MM.1S (cell line): ENCODE results near the gene PRKD1.

Experiments used
- EZH2 ChIP-seq: fragments of 300-600 bp; sonication (generic); optimal IDR thresholded peaks from 2 replicates; pipeline ENCODE3; 2017; ENCODE audit warnings: low read depth, mild to moderate bottlenecking, antibody characterized with exemption, low read length, mixed read lengths
- TF ChIP-seq, protein P1 (sequence below): fragments of 300-600 bp; sonication (generic); IDR thresholded peaks from 2 replicates; pipeline ENCODE4 v1.5.1; 2016; ENCODE audit warnings: antibody characterized with exemption, low read length, mixed read lengths

DNA sequence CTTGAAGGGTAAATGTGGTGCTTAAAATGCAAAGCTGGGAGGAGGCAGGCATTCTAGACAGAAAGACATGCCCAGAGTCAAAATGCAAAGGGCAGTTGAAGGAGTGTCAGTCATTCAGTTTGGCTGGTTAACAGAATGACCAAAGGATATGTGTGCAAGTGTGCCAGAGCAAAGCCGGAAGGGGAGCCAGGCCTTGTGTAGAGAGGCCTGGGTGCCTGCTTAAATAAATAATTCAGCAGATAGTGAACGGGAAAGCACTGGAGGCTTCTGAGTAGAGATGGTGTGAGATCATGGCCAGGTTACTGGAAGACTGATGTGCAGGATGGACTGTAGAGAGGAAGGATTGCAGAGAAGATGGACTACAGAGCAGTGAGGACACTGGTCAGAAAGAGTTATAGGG, 244.9 kb downstream of the PRKD1 start:
- TF ChIP-seq, protein P1, sequence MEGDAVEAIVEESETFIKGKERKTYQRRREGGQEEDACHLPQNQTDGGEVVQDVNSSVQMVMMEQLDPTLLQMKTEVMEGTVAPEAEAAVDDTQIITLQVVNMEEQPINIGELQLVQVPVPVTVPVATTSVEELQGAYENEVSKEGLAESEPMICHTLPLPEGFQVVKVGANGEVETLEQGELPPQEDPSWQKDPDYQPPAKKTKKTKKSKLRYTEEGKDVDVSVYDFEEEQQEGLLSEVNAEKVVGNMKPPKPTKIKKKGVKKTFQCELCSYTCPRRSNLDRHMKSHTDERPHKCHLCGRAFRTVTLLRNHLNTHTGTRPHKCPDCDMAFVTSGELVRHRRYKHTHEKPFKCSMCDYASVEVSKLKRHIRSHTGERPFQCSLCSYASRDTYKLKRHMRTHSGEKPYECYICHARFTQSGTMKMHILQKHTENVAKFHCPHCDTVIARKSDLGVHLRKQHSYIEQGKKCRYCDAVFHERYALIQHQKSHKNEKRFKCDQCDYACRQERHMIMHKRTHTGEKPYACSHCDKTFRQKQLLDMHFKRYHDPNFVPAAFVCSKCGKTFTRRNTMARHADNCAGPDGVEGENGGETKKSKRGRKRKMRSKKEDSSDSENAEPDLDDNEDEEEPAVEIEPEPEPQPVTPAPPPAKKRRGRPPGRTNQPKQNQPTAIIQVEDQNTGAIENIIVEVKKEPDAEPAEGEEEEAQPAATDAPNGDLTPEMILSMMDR, result no peak
- TF ChIP-seq EZH2, result no peak
